PFSK-1 (cell line): ENCODE measurements around the gene PTPRN2.

Experiments
- POLR2AphosphoS5 ChIP-seq: IDR thresholded peaks from 2 replicates; pipeline ENCODE4 v1.6.1; 2012; ENCODE audit warnings: low read depth, mild to moderate bottlenecking, control low read depth, low read length, moderate library complexity
- REST ChIP-seq, 2 experiments: IDR thresholded peaks; 2 replicates each; pipeline versions ENCODE4 v1.6.1 to v1.8.0; 2011 to 2012; ENCODE audit warnings: low read depth in 2 of 2, low read length in 2 of 2, control low read depth in 1 of 2, inconsistent platforms in 1 of 2, mild to moderate bottlenecking in 1 of 2, moderate library complexity in 1 of 2; ENCODE audit not compliant: insufficient read depth in 1 of 2
- SIN3A ChIP-seq: IDR thresholded peaks from 2 replicates; pipeline ENCODE4 v1.6.1; 2012; ENCODE audit warnings: mild to moderate bottlenecking, low read length, moderate library complexity, borderline replicate concordance; ENCODE audit not compliant: insufficient read depth

- TF ChIP-seq POLR2AphosphoS5 = no peak
- TF ChIP-seq REST (IDR thresholded peaks at IDR 0.05; ENCODE audit: insufficient read depth in 1 of 2, low read depth in 2 of 2, low read length in 2 of 2) = no peak
- no peak for TF ChIP-seq SIN3A
Measured at GRCh38 chr7:157745721-157746709, 841.6 kb downstream of the PTPRN2 start.
